NCI-H748 (cell line): ENCODE data around the gene PCP2.
A peak's percentile ranks its signal among the peaks of the same experiment; 100 is the strongest.

Experiments used
- DNase-seq: peaks from one replicate; lab custom pipeline; 2025; ENCODE audit not compliant: unreplicated experiment; lab: John Stamatoyannopoulos, UW

The PCP2 gene

DNA sequence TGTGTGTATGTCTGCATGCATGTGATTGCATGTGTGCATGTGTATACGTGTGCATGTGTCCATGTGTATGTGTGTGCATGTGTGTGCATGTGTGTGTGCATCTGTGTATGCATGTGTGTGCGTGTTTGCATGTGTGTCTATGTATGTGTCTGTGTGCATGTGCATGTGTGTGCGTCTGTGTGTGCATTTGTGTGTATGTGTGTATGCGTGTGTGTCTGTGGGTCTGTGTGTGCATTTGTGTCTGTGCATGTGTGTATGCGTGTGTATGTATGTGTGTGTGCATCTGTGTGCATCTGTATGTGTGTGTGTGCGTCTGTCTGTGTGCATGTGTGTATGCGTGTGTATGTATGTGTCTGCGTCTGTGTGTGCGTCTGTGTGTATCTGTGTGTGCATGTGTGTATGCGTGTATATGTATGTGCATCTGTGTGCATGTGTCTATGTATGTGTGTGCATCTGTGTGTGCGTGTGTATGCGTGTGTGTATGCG lies 6.4 kb upstream of the PCP2 start:
- DNase-seq, result no peak

DNA sequence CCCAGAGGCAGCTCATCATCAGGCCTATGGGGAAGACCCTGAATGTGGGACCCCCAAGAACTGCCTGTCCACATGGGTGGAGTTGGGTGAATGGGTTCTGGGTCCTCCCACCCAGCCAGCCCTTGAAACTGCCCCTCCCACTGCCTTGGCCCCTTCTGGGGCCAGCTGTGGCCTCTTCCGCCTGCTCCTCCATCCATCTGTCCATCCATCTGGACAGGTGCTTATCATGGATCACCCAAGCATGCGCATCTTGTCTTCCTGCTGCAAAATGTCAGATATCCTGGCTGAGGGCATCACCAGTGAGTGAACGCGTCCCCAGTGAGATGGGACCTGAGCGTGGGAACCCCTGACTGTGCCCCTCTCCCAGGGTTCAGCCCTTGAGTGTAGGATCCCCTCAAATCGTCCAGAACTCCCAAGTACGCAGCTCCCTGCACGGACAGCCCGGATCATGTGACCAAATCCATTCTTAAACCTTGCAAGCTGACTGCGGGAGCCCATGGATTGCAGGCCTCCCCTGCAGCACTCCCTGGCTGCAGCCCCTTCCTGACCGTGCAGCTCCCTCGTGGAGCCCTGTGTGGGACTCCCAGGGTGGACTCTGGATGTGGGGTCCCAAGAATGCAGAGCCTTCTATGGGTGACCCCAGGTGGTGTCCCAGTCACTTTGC lies 5.4 kb upstream of the PCP2 start:
- DNase-seq, result no peak

DNA sequence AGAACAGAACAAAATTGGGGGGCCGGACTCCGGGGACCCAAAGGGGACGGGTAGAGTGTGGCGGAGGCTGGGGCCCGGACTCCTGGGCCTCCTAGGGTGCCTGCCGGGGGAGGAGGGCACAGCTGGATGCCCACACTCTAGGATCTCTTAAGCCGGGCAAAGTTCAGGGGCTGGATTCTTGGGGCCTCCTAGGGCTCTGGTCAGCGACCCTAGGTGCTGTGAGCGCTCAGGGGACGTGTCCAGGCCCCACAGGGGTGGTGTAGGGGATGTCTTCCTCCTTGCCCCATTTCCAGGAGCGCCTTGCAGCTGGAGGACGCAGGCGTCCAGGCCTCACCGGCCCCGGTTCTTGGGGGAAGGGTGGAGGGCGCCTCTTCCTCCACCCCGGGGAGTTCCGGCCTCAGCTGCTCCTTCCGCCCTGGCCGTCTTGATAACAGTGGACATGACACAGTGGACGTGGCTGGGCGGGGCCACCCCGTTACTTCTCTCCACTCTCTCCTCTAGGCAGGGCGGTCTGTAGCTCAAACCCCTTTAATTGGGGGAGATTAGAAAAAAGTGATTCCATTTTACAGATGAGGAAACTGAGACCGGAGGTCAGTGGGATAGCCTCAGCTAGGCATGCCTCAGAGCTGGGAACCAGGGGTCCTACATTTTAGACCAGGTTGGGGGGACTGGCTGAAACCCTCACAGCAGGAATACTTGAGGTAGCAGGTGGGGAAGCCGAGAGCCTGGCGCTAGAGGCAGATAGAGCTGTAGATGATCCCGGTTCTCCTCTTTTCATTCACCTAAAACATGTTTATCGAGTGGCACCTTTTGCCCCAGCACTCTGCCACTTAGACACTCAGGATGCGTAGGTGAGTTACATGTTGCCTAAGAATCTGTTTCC lies 4.1 kb upstream of the PCP2 start:
- DNase-seq, result peak; percentile 9

DNA sequence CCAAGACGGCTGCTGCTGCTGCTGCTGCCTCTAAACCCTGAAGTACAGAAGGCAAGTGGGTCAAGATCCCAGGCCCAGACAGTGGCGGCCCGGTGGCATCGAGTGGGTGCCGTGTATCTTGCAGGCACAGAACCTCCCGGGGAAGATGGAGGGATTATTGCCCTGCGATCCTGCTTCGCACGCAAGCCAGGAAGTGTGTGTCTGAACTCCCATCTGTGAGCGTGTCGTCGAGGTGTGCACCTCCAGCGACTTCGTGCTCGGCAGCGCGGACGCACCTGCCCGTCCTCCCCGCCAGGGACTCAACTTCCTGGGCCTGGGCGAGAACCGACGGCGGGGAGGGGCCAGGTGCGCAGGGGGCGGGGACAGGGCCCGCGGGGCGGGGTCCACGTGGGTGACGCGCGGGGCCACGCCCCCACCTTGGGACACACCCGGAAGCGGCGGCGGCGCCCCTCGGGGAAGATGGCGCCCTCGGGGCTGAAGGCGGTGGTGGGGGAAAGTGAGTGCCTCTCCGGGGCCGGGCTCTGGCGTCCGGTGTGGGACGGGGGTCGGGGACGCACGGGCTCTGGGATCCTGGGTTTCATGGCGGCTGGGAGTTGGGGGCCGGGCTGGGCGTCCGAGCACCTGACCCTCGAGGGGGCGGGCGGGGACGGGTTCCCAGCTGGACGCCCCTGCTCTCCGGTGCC lies 3.3 kb upstream of the PCP2 start, which contains the start of gene STXBP2:
Gene STXBP2, plus strand, starts transcription at position 420 of the 683 bp plus-strand sequence. Its CDS starts 40 bp downstream, at position 460.
- peak; percentile 79 for DNase-seq

DNA sequence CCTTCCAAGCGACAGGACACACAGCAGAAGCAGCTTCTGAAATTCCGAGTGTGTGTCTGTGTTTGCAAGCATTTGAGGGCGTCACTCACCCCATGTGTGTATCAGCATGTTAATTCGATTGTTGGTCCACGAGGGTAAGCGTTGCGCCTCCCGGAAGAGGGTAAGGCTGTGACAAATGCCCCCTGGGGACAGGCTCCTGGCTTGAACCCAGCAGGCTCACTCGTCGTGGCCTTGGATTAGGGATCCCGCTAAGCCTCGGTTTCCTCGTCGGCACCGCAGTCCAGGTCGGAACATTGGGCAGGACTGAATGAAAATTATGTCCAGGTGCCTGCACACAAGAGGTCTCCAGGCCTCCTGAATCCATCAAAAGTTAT lies 2.8 kb upstream of the PCP2 start:
- no peak for DNase-seq

DNA sequence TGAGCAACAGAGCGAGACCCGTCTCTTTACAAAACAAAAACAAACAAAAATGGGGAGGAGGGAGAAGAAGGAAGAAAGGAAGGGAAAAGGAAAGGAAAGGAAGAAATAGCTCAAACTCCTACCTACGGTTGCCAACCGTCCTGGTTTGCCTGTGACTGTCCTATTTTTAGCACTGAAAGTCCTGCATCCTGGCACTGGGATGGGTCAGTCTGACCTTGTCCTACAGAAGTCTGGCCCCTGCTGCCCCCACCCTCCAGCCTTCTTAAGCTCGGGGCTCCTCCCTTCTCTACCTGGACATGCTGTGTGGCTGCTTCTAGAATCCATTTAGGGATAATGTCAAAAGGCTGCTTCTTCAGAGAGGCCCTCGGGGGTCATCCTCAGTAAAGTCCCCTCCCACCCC lies 2.2 kb upstream of the PCP2 start:
- no peak for DNase-seq

DNA sequence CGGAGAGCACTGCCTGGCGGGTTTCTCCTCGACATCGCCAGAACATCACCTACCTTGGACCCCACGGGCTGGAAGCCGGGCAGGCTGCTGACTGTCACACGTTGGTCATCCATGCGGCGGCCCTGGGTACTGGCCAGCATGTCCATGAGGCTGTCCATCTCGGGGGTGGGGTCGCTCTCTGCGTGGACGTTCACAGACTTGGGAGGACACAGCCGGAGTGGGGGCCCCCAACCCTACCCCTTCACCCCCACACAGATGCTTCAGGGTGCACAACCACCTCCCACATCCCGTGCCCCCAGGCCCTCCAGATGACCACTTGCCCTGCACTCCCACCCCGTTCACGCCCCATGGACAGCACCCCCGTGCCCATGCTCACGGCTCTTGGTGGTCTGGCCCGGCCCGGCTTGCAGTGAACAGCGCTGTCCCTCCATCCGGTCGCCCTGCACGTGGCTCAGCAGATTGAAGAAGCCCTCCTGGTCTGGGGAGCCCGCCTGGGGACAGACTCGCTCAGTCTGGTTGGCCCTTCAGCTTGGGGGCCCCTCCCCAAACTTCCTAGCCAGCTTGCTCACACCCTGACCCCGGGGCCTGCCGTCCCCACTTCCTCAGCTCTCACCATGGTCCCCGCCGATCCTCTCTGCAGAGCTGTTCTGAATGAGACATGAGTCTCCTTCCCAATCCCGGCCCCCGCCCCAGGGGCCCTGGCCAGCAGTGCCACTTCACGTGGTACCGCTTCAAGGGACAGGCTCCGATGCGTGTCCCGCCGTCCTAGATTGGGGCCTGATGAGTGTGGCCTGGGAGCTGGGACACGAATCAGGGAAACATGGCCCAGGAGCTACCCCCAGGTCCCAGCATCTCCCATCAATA lies 947 bp downstream of the PCP2 start:
- DNase-seq, result no peak

DNA sequence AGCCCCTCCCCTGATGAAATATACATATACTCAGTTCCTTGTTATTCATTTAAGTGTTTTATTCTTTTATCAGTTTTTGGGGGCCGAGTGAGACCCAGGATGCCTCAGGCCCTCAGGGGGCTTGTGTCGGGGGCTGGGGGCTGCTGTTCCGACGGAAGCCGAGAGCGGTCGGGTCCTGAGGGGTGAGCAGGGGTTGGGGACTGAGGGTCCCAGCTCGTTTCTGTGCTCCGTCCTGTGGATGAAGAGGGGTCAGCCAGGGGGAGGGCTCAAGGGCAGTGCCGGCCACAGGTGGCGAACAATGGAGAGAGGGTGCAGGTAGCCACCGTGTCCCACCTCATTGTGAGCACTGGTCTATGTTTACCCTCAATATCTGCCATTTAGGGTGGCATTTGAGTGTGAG lies 1.9 kb downstream of the PCP2 start:
- no peak for DNase-seq

DNA sequence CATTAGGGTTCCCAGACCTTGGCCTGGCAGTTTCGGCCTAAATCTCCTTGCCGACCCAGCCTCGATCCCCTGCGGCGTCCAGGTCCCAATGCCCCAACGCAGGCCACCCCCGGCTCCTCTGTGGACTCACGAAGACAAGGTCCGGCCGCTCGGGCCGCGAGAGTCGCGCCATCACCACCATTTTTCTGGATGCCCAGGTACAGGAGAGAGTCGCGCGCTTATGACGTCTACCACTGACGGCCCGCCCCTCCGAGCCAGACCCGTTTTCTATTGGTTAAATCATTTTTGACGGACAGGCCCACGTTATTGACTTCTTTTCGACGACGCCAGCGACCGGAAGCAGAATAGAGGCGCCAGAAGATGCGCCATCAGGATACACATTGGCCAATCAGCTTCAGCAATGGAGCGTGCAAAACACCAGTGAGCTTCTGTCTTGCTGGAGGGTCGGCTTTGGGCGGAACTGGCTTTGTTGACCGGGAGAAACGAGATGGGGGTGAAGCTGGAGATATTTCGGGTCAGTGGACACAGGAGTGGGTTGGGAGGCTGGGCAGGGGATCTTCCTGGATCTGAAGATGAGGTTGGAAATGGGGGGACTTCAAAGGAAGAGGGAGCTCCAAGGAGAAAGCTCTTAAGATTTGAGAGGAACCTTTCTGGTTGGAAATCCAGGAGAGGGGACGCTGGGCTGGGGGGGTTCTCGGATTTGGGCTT lies 4.0 kb downstream of the PCP2 start, which contains the start of the genes PET100 and XAB2:
Gene PET100, plus strand, starts transcription at position 447 of the 708 bp plus-strand sequence. Its CDS starts 41 bp downstream, at position 488.
Gene XAB2, minus strand, starts transcription at position 199 of the 708 bp plus-strand sequence. Its CDS starts 18 bp downstream, at position 181.
- peak; percentile 96 for DNase-seq

DNA sequence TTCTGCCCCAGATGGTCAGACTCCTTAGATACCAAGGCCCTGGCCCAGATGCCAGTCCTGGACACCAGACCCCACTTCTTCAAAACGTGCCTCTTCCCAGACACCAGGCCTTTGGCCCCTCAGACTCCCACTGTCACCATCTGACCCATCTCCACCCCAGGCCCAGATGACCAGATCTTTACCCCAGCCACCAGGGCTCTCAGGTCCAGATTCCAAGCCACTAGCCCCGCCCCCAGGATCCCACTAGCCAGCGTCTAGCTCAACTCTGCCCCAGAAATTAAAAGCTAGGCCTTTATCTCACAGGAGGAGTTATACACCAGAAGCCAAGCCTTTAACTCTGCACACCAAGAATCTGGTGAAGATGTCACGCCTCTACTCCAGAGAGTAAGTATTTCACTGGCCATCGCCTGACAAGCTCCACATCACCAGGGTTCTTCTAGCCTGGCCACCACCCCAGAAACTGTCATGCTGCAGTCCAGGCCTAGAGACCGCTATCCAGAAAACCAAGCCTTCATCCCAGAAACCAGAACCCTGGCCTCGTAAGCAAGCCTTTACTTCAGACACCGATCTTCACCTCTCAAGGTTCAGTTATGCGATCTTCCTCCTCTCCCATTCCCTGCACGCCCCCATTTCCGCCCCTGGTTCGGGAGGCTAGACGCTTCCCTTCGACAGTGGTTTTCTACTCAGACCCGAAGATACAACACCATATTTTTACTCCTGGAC lies 4.8 kb downstream of the PCP2 start:
- DNase-seq, result no peak

DNA sequence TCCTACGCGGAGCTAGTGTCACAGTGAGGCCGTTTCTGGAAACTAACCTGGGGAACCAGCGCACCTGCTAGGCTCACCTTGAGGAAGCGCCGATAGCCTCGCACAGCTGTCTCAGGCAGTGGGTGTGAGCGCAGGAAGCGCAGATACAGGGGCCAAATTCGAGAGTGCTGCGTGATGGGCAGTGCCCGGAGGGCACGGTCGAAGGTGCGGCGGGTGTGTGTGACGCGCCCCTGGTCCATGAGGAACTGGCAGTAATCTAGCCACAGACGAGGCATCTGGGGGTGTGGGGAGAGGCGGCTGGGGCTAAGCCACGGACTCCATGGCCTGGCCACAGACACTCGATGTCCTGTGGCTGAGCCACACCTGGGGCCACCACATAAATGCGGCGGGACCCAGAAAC lies 6.4 kb downstream of the PCP2 start:
- DNase-seq, result no peak

DNA sequence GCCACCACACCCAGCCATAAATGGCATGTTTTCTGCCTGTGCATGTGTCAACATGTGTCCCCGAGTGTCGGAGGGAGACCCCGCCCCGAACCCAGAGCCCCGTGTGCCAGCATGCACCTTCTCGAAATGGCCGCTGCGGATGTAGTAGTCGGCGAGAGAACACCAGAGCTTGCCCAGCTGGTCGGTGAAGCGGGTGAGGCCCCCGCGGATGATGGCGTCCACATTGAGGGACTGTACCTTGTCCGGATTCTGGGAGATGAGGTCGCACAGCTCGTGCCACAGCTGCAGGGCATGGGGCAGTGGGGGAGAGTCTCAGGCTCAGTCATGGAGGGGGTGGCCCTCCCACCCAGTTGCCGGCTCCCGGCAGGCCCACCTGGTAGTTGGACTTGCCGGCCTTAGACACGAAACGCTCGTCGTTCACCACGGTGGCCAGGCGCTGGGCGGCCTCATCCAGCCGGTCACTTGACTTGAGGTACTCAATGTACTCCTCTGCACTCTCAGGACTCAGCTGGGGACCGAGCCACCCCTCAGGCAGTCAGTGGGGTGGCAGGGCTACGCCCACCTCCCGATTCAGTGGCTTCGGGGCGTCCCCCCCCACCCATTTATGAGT lies 7.7 kb downstream of the PCP2 start:
- no peak for DNase-seq

DNA sequence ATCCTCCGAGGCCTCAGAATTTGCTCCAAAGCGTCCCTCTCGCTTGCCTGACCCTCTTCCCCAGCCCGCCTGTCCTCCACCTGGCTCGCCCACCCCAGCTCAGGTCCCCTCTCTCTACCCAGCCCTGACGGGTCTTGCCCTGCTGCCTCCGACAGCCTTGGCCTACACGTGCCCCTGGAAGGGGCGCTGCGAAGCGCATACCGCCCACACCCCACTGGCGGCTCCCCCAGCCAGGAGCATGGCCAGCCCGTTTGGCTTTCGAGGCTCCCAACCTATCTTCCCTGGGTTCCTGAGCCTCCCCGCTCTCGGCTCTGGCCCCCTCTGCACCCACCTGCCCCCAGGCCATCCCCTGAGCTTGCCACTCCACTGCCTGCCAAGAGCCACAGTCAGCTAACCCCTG lies 8.7 kb downstream of the PCP2 start:
- no peak for DNase-seq

DNA sequence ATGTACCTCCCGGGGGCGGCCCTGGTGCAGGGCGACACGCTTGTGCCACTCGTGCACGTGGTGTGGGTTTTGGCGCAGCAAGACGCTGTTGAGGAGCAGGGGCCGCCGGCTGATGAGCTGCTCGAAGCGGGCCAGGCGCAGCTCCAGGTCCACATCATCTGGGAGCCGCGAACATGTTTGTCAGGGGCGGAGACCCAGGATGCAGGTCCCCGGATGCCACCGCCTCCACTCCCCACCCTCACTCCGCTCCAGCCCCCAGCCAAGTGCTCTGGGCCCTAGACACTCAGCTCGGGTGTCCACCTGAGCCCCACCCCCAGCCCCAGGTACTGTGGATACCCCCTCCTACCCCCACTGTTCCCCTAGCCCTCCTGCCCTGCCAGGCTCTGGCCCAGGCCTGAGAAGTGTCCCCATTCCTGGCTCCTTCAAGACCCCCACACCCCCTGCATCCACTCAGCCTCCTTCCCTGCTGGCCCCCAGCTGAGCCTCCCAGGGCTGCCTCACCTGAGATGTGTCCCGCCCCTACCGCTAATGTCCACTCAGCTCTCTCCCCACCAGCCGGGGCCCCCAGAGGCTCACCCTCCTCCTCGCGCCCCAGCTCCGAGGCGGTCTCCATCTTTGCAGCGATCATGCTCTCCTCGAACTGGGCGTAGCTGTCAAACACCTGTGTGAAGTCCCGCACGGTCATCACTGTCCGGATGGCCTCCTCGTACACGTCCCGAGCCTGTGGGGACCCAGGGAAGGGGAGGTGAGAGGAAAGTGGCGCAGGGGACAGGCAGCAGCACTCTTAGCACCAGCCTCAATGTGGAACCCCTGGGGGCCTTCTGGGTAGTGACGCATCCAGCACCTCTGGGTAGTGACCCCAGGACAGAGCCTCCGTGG lies 9.6 kb downstream of the PCP2 start:
- DNase-seq, result no peak

DNA sequence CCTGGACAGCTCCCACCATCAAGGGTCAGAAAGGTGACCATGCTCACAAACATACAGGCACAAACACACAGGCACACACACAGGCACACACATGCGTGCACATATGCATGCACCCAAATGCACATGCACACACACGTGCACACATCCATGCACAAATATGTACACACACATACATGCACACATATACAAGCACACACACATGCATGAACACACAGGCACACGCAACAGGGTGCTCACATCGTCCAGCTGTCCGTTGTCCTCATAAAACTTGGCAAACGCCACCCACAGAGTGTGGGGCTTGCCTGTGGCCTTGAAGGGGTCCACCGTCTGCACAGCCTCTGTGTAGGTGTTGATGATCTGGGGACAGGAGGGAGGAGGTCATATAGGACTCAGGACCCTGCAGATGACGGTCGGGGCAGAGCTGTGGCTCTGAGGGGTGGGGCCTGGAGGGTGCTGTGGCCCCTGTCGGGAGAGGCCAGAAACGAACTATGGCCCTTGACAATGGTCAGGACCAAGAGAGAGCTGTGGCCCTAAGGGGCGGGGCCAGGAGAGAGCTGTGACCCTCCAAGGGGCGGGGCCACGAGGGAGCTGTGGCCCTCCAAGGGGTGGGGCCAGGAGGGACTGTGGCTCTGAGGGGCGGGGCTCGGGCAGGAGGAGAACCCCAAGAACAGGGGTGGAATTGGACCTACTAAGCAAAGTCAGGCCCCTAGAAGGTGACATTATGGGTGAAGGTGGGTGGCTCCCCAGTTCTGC lies 10.4 kb downstream of the PCP2 start:
- DNase-seq, result no peak

DNA sequence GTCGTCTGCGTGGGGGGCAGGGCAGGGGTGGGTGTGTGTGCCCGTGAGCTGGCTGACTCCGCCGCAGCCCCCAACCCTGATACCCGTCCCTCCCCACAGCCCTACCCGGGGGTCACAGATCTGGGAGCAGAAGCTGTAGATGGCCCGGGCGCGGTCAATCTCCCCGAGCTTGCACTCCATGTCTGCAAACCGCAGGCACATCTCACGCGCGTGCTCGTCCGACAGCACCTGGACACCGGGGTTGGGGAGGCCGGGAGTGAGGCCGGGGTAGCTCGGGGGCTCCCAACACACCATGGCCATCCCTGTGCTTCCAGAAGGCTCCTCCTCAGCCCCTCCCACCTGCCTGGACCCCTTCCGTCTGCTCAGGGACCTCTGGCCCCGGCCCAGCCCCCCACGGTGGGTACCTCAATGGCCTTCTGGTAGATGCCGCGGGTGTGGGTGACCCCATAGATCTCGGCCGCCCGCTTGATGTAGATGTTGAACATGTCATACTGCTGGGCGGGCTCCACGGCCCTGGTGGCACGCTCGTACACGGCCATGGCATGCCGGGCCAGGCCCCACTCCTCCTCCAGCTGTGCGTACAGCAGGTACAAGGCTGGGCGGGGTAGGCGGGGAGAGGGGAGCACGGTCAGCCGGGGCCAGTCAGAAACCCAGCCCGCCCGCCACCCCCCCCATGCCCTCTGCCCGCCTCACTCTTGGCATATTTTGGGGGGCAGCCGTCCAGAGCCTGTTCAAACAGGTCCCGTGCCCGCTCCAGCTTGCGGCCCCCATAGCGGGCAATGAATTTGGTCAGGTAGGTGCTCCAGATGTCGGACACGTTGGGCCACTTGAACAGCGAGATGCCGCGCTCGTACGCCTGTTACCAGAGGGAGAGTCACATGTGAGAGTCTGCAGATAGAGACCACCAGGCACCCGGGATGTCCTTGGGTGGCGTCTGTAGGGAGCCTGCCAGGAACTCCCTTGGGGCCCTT lies 12.8 kb downstream of the PCP2 start:
- DNase-seq, result no peak
